Bronchial epithelial cell (primary cell): ENCODE results near the gene BLOC1S1. TPM values are rescaled to one million over a fixed set of nuclear protein-coding genes. Genes with fewer than 3 reads are reported as not detected.
A peak's percentile ranks its signal among the peaks of the same experiment; 100 is the strongest.

Source experiments
- DNase-seq: peaks from one replicate; pipeline ENCODE4 v3.0.0-alpha.2; 2010; ENCODE audit warnings: low read depth
- FAIRE-seq: peaks from 2 replicates; lab custom pipeline; 2011; peaks lifted over from hg19 to GRCh38; lab: Jason Lieb, UNC
- H3K27me3 ChIP-seq: 2 replicates; pipeline ENCODE4 v1.5.1; 2011; ENCODE audit warnings: low read length; ENCODE audit not compliant: control insufficient read depth, insufficient read depth
- H3K36me3 ChIP-seq: 2 replicates; pipeline ENCODE4 v1.5.1; 2011; ENCODE audit warnings: low read length; ENCODE audit not compliant: control insufficient read depth, insufficient read depth
- H3K4me3 ChIP-seq: 2 replicates; pipeline ENCODE4 v1.5.1; 2011; ENCODE audit warnings: mild to moderate bottlenecking, low read depth, low read length, control low read depth
- total RNA-seq: library from RNA; depleted of rRNA; stranded (reverse); fragments of >200 nt; gene quantifications from 2 replicates; pipeline ENCODE4 v1.2.1, GENCODE V29; 2014
- TF ChIP-seq, protein P1 (sequence below): IDR thresholded peaks from 2 replicates; pipeline ENCODE4 v1.5.1; 2011; ENCODE audit warnings: mild to moderate bottlenecking, moderate library complexity, low read length, control low read depth, inconsistent platforms; ENCODE audit not compliant: insufficient read depth, severe bottlenecking

The BLOC1S1 gene
- total RNA-seq, 1 donor from 2014 or later, result 64.5 TPM

DNA sequence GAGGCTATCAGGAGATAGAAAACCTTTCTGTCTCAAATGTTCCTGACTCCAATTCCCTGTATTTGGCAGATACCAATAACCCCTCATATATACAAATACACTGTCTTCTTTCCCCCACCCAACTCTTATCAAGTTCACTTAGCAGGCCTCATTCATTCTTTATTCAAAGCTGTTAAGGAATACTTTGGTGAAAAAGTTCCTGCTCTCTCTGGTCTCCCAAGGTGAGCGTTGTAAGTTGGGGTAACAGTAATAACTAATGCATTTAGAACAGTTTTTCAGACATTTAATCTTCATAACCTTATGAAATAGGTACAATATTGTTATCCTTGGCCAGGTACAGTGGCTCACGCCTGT is 23.2 kb downstream of the BLOC1S1 start:
- no peak for FAIRE-seq
- no peak for DNase-seq
- H3K36me3 ChIP-seq, result no peaks in the 10 kb centered on the region
- TF ChIP-seq, protein P1, sequence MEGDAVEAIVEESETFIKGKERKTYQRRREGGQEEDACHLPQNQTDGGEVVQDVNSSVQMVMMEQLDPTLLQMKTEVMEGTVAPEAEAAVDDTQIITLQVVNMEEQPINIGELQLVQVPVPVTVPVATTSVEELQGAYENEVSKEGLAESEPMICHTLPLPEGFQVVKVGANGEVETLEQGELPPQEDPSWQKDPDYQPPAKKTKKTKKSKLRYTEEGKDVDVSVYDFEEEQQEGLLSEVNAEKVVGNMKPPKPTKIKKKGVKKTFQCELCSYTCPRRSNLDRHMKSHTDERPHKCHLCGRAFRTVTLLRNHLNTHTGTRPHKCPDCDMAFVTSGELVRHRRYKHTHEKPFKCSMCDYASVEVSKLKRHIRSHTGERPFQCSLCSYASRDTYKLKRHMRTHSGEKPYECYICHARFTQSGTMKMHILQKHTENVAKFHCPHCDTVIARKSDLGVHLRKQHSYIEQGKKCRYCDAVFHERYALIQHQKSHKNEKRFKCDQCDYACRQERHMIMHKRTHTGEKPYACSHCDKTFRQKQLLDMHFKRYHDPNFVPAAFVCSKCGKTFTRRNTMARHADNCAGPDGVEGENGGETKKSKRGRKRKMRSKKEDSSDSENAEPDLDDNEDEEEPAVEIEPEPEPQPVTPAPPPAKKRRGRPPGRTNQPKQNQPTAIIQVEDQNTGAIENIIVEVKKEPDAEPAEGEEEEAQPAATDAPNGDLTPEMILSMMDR, result no peak
- no peak overlapping the region for H3K4me3 ChIP-seq
- no peaks in the 10 kb centered on the region for H3K27me3 ChIP-seq

DNA sequence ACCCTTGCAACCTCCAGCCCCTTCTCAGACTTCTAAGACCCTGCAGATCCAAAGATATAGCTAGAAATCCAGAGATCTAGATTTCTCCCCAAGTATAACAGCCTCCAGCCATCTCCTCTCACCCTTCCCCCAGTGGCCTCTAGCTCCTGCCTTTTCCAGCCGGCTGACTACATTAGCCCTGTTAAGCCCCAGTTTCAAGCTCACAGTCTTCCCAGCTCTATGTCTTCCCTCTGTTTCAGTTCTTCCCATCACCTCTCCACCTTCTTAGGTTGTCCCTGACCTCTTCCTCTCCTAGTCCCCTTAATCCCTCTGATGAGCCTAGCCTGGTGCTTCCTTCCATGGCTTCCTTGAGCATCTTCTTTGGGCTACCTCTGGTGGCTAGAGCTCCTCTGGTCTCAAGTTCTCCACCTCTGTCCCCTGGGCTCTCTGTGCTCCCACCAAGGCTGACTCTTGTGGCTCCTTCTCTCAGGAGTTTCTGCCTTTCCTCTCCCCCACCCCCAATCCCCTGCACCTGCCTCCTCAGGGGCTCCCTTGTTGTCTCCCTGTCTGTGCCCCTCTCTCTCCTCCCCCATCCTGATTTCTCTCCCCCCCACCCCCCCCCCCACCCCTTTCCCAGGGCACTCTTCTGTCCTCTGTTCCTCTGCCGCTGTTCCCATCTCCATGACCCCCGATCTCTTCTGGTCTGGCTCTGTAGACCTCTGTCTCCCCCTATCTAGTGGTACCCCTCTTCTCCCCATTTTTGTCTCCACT is 26.3 kb downstream of the BLOC1S1 start:
- Histone ChIP-seq H3K36me3 (no peaks in the 10 kb centered on the region), H3K27me3 (no peaks in the 10 kb centered on the region), H3K4me3 (no peak overlapping the region)
- FAIRE-seq, result no peak
- TF ChIP-seq, protein P1, result no peak
- DNase-seq, result no peak

GRCh38 chr12:55742719-55743405 is 27.0 kb downstream of the BLOC1S1 start, which contains the start of gene GDF11:
GDF11 (plus strand) TSS chr12:55743122; CDS start chr12:55743317, 195 bp downstream.
- Histone ChIP-seq H3K27me3 (no peaks in the 10 kb centered on the region), H3K4me3 (peak within 1 kb of the TSS; percentile 46), H3K36me3 (no peaks in the 10 kb centered on the region)
- FAIRE-seq (no peak), DNase-seq (peak; percentile 42)
- TF ChIP-seq, protein P1, result no peak

DNA sequence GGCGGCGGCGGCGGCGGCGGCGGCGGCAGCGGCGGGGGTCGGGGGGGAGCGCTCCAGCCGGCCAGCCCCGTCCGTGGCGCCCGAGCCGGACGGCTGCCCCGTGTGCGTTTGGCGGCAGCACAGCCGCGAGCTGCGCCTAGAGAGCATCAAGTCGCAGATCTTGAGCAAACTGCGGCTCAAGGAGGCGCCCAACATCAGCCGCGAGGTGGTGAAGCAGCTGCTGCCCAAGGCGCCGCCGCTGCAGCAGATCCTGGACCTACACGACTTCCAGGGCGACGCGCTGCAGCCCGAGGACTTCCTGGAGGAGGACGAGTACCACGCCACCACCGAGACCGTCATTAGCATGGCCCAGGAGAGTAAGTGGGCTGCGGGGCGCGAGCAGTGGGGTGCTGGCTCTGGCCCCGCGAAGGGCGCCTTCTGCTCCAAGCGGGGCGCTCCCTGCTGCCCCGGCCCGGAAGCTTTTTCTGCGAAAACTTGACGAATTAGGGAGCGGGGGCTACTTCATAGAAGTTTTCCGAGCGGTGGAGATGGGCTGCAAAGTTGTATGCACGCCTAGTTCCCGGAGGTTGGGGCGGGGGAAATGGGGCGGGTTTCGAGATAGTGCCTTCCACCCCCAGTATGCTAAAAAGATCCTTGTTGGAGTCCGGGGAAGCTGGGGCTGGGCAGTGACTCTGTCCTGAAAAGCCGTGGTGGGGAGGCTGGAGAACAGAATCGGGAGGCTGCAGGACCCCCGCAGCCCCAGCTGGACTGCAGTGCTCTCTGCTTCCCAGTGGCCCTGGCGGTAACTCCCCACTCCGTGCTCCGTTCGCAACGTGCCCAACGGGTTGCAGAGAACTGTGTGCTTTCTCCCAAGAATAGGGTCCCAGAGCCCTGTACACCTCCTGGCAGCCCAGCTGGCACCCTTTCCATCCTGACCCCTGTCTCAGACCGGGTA is 27.8 kb downstream of the BLOC1S1 start:
- FAIRE-seq (no peak), DNase-seq (peak; percentile 39)
- TF ChIP-seq, protein P1, result peak; percentile 20
- H3K27me3 ChIP-seq, result no peaks in the 10 kb centered on the region
- no peaks in the 10 kb centered on the region for H3K36me3 ChIP-seq
- H3K4me3 ChIP-seq, result peak overlapping the region; percentile 46

DNA sequence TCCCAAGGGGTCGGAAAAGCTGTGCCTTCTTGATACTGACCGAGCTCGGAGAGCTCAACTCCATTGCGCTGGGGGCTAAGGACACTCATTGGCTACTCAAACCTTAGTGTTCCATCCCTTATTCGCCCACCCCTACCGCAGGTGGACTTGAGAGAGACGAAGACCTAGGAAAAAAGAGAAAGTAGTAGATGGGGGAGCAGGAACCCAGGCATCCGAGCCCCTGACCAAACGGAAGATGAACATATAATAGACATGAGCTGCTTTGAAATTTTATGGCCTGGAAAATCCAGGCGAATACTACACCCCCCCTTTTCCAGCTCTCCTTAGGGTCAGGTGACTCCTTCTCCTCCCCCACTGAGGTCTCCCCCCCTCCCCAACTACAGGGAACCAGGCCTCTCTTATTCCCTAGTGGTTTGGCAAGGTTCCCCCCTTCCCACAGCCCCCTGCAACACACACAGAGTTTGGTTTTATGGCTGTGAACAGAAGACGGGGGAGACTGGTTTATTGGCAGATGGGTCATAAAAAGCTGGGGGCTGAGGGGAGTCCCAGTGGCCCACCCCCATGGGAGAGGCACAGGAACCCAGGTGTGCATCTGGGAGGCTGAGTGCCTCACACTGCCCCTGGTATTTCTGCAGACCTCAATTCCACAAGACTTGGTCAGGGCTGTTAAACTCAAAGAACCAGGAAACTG is 28.6 kb downstream of the BLOC1S1 start:
- Histone ChIP-seq H3K4me3 (no peak overlapping the region), H3K36me3 (no peaks in the 10 kb centered on the region), H3K27me3 (no peaks in the 10 kb centered on the region)
- TF ChIP-seq, protein P1, result no peak
- FAIRE-seq (no peak), DNase-seq (no peak)
